ENCODE results near the gene MAP3K7. TPM values are rescaled to one million over a fixed set of nuclear protein-coding genes. Genes with fewer than 3 reads are reported as not detected.

The MAP3K7 gene
- total RNA-seq, 1 experiment from 2014 or later = 17.1 TPM

DNA sequence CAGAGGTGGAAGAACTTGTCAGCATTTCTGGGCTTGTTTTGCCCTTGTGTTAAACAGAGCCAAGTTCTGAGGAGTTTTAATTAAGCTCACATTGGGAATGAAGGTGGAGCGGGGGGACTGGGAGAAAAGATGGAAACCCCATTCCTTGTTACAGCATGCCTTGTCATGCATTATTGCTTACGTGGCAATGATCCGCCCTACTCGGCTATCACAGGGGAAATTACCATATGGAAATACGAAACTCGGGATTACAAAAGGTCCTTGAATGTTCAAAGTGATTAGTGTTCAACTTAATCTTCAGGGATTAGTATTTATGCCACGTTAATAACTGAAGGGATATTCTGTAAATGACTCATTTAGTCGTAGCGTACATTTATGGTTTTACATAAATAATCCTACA is 86.4 kb downstream of the MAP3K7 start:
- Histone ChIP-seq H2AFZ (ENCODE audit: low read length) (no peak overlapping the region), H3K27ac (ENCODE audit: low read length) (no peak overlapping the region), H3K9me2 (replicated peaks; ENCODE audit: low read length) (no peaks in the 10 kb centered on the region), H4K20me1 (ENCODE audit: low read length) (no peaks in the 10 kb centered on the region), H3K9me3 (ENCODE audit: low read length) (no peaks in the 10 kb centered on the region), H3K9ac (ENCODE audit: low read length) (no peak overlapping the region), H3K27me3 (ENCODE audit: low read length) (no peaks in the 10 kb centered on the region), H3K4me3 (ENCODE audit: low read length) (no peak overlapping the region), H3K4me1 (ENCODE audit: insufficient read depth, low read length) (no peaks in the 10 kb centered on the region; the same call in 1 of the 2 replicates), H3K36me3 (ENCODE audit: low read depth, low read length) (no peaks in the 10 kb centered on the region), H3K79me2 (ENCODE audit: low read length) (no peaks in the 10 kb centered on the region), H3K4me2 (ENCODE audit: low read length) (no peak overlapping the region), H3F3A (ENCODE audit: low read length, unreplicated experiment) (no peaks in the 10 kb centered on the region)
- ATAC-seq (no peak), DNase-seq (no peak)
- intact Hi-C loops (cut with micrococcal nuclease) = no loop called here
- CTCF ChIA-PET = no interaction called here
- TF ChIP-seq EZH2 (IDR thresholded peaks at IDR 0.05; ENCODE audit: low read length, unreplicated experiment) (no peak), CTCF (conservative IDR thresholded peaks at IDR 0.05; ENCODE audit: low read depth, low read length) (no peak), EZH2phosphoT487 (IDR thresholded peaks at IDR 0.05; ENCODE audit: borderline replicate concordance, low read length) (no peak)
- POLR2A ChIA-PET (ENCODE audit: unreplicated experiment) = no interaction called here
- BruUV-seq (replicated peaks) = no TSS peak

GRCh38 chr6:90497411-90497810 is 89.5 kb downstream of the MAP3K7 start:
- no peaks in the 10 kb centered on the region for H3F3A ChIP-seq (ENCODE audit: low read length, unreplicated experiment)
- no peaks in the 10 kb centered on the region for H3K9me2 ChIP-seq (replicated peaks; ENCODE audit: low read length)
- H3K79me2 ChIP-seq (ENCODE audit: low read length) = no peaks in the 10 kb centered on the region
- intact Hi-C loops (cut with micrococcal nuclease) = no loop called here
- DNase-seq (peak; percentile 5), ATAC-seq (no peak)
- ChIA-PET CTCF (no interaction called here), POLR2A (ENCODE audit: unreplicated experiment) (no interaction called here)
- no peak overlapping the region for H3K4me2 ChIP-seq (ENCODE audit: low read length)
- H3K9ac ChIP-seq (ENCODE audit: low read length) = no peak overlapping the region
- H3K4me3 ChIP-seq (ENCODE audit: low read length) = no peak overlapping the region
- H3K27me3 ChIP-seq (ENCODE audit: low read length) = no peaks in the 10 kb centered on the region
- TF ChIP-seq CTCF (conservative IDR thresholded peaks at IDR 0.05; ENCODE audit: low read depth, low read length) (0 out of 2 replicates have a peak, but pooled peaks have one; percentile 19), EZH2phosphoT487 (IDR thresholded peaks at IDR 0.05; ENCODE audit: borderline replicate concordance, low read length) (no peak), EZH2 (IDR thresholded peaks at IDR 0.05; ENCODE audit: low read length, unreplicated experiment) (no peak)
- BruUV-seq (replicated peaks) = no TSS peak
- H3K36me3 ChIP-seq (ENCODE audit: low read depth, low read length) = no peaks in the 10 kb centered on the region
- peaks cover 13% of the 10 kb centered on the region; the same call in 1 of the 2 replicates for H3K4me1 ChIP-seq (ENCODE audit: insufficient read depth, low read length)
- no peak overlapping the region for H3K27ac ChIP-seq (ENCODE audit: low read length)
- H2AFZ ChIP-seq (ENCODE audit: low read length) = no peak overlapping the region
- no peaks in the 10 kb centered on the region for H4K20me1 ChIP-seq (ENCODE audit: low read length)
- H3K9me3 ChIP-seq (ENCODE audit: low read length) = no peaks in the 10 kb centered on the region

- ChIA-PET POLR2A (ENCODE audit: unreplicated experiment) (no interaction called here), CTCF (no interaction called here)
- Histone ChIP-seq H3K27ac (ENCODE audit: low read length) (no peak overlapping the region), H3K79me2 (ENCODE audit: low read length) (no peaks in the 10 kb centered on the region), H3K4me3 (ENCODE audit: low read length) (no peak overlapping the region), H3K36me3 (ENCODE audit: low read depth, low read length) (no peaks in the 10 kb centered on the region), H3K4me1 (ENCODE audit: insufficient read depth, low read length) (peaks cover 13% of the 10 kb centered on the region; the same call in 1 of the 2 replicates), H4K20me1 (ENCODE audit: low read length) (no peaks in the 10 kb centered on the region), H3F3A (ENCODE audit: low read length, unreplicated experiment) (no peaks in the 10 kb centered on the region), H3K9ac (ENCODE audit: low read length) (no peak overlapping the region), H2AFZ (ENCODE audit: low read length) (no peak overlapping the region), H3K4me2 (ENCODE audit: low read length) (no peak overlapping the region), H3K9me2 (replicated peaks; ENCODE audit: low read length) (no peaks in the 10 kb centered on the region), H3K9me3 (ENCODE audit: low read length) (no peaks in the 10 kb centered on the region), H3K27me3 (ENCODE audit: low read length) (no peaks in the 10 kb centered on the region)
- intact Hi-C loops (cut with micrococcal nuclease) = no loop called here
- no peak for ATAC-seq
- no peak for DNase-seq
- TF ChIP-seq EZH2 (IDR thresholded peaks at IDR 0.05; ENCODE audit: low read length, unreplicated experiment) (no peak), CTCF (conservative IDR thresholded peaks at IDR 0.05; ENCODE audit: low read depth, low read length) (no peak), EZH2phosphoT487 (IDR thresholded peaks at IDR 0.05; ENCODE audit: borderline replicate concordance, low read length) (no peak)
- BruUV-seq (replicated peaks) = no TSS peak
These were observed 90.4 kb downstream of the MAP3K7 start for GRCh38 chr6:90496258-90497016.
